WTC11 (cell line): ENCODE results near the gene UBE2L3. TPM values are rescaled to one million over a fixed set of nuclear protein-coding genes. Genes with fewer than 3 reads are reported as not detected.
"Not testable (repeated sequence)": the region's sequence is repeated elsewhere in the genome, so short reads cannot be mapped to it uniquely, and the experiment has no call there.

Experiments
- ATAC-seq: fragments of 200-7000 bp; cut with Tn5 transposase; 2 replicates; pipeline ENCODE4 v1.10.0; 2021; ENCODE audit warnings: mild to moderate bottlenecking, moderate library complexity
- CTCF ChIA-PET: fragments of 300-600 bp; sonication (Branson Sonifier 250); formaldehyde crosslinking; loops from one replicate; lab custom pipeline; 2021; ENCODE audit warnings: antibody characterized with exemption; lab: Charles Lee
- POLR2A ChIA-PET: fragments of 350-600 bp; sonication (Branson Sonifier 250); formaldehyde crosslinking; loops from one replicate; lab custom pipeline; 2021; ENCODE audit warnings: antibody characterized with exemption; lab: Charles Lee
- DNase-seq: peaks from one replicate; pipeline ENCODE4 v3.0.0; 2021; ENCODE audit warnings: low spot score
- H3K27ac Mint-ChIP-seq: 2 replicates; pipeline ENCODE4 v1.8.0; 2021; ENCODE audit warnings: mixed read lengths
- H3K27me3 Mint-ChIP-seq: 2 replicates; pipeline ENCODE4 v1.8.0; 2021; ENCODE audit warnings: low read depth, mild to moderate bottlenecking, moderate library complexity, mixed read lengths
- H3K36me3 Mint-ChIP-seq: 2 replicates; pipeline ENCODE4 v1.8.0; 2021; ENCODE audit warnings: mixed read lengths
- H3K4me1 Mint-ChIP-seq: 2 replicates; pipeline ENCODE4 v1.8.0; 2022; ENCODE audit warnings: mixed read lengths
- H3K4me3 Mint-ChIP-seq: 2 replicates; pipeline ENCODE4 v1.8.0; 2021; ENCODE audit warnings: mild to moderate bottlenecking, moderate library complexity, mixed read lengths
- H3K9me3 Mint-ChIP-seq: 2 replicates; pipeline ENCODE4 v1.8.0; 2021; ENCODE audit warnings: mixed read lengths
- ATF6 ChIP-seq: sonication (generic); formaldehyde crosslinking; IDR thresholded peaks from 2 replicates; pipeline ENCODE4 v1.8.1; 2023; ENCODE audit warnings: mild to moderate bottlenecking, missing genetic modification reagents
- CBFB ChIP-seq: sonication (generic); formaldehyde crosslinking; IDR thresholded peaks from 2 replicates; pipeline ENCODE4 v1.8.1; 2022; ENCODE audit warnings: mild to moderate bottlenecking, low read depth, missing genetic modification reagents
- GRHL2 ChIP-seq: fragments of 250-450 bp; sonication (Bioruptor Pico); IDR thresholded peaks from 2 replicates; pipeline ENCODE4 v1.8.0; 2022; ENCODE audit warnings: mild to moderate bottlenecking, moderate library complexity; ENCODE audit not compliant: insufficient replicate concordance, severe bottlenecking
- HMGA2 ChIP-seq: fragments of 250-450 bp; sonication (Bioruptor Pico); IDR thresholded peaks from 2 replicates; pipeline ENCODE4 v1.4.0; 2021; ENCODE audit warnings: mild to moderate bottlenecking, moderate library complexity
- IRF1 ChIP-seq: sonication (generic); formaldehyde crosslinking; IDR thresholded peaks from 2 replicates; pipeline ENCODE4 v1.8.0; 2023; ENCODE audit warnings: missing genetic modification reagents
- NFYB ChIP-seq: sonication (generic); formaldehyde crosslinking; conservative IDR thresholded peaks from 2 replicates; pipeline ENCODE4 v1.8.0; 2022; ENCODE audit warnings: low read depth, missing genetic modification reagents
- OVOL2 ChIP-seq: fragments of 250-450 bp; sonication (Bioruptor Pico); IDR thresholded peaks from 2 replicates; pipeline ENCODE4 v1.9.0; 2021; ENCODE audit warnings: mild to moderate bottlenecking, borderline replicate concordance
- ZMAT4 ChIP-seq: fragments of 250-450 bp; sonication (Bioruptor Pico); IDR thresholded peaks from 2 replicates; pipeline ENCODE4 v1.9.0; 2021; ENCODE audit warnings: mild to moderate bottlenecking
- total RNA-seq: library from RNA; stranded (reverse); gene quantifications from 3 replicates; pipeline ENCODE4 v1.2.3, GENCODE V29; 2021
- TF ChIP-seq, protein P1 (sequence below): sonication (generic); formaldehyde crosslinking; IDR thresholded peaks from 2 replicates; pipeline ENCODE4 v1.8.0; 2022; ENCODE audit warnings: missing genetic modification reagents
- TF ChIP-seq, protein P2 (sequence below): sonication (generic); formaldehyde crosslinking; IDR thresholded peaks from 2 replicates; pipeline ENCODE4 v1.8.1; 2023; ENCODE audit warnings: mild to moderate bottlenecking, missing genetic modification reagents, borderline replicate concordance
- TF ChIP-seq, protein P3 (sequence below): fragments of 200-600 bp; IDR thresholded peaks from 2 replicates; pipeline ENCODE4 v1.8.0; 2022; ENCODE audit warnings: antibody characterized with exemption
- TF ChIP-seq, protein P4 (sequence below): sonication (generic); formaldehyde crosslinking; IDR thresholded peaks from 2 replicates; pipeline ENCODE4 v1.8.1; 2023; ENCODE audit warnings: mild to moderate bottlenecking, moderate library complexity, missing genetic modification reagents

UBE2L3 gene
- total RNA-seq, 1 experiment from 2014 or later: 79.1 TPM

DNA sequence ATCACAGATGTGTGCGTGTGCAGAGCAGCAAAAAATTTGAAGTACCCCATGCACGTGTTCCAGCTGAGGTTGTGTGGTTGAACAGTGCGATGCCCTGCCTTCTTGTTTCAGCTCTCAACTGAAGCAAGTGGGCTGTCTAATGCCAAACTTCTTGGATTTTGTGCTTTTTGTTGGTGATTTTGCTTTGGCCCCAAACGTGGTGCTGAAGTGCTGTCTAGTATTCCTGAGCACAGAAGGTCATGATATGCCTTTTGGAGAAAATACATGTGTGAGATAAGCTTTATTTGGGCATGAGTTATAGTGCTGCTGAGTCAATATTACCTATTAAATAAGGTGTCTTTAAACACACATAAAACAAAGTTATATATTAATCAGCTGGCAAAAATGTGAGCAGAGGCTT is 48.2 kb downstream of the UBE2L3 start:
- TF ChIP-seq, protein P1, sequence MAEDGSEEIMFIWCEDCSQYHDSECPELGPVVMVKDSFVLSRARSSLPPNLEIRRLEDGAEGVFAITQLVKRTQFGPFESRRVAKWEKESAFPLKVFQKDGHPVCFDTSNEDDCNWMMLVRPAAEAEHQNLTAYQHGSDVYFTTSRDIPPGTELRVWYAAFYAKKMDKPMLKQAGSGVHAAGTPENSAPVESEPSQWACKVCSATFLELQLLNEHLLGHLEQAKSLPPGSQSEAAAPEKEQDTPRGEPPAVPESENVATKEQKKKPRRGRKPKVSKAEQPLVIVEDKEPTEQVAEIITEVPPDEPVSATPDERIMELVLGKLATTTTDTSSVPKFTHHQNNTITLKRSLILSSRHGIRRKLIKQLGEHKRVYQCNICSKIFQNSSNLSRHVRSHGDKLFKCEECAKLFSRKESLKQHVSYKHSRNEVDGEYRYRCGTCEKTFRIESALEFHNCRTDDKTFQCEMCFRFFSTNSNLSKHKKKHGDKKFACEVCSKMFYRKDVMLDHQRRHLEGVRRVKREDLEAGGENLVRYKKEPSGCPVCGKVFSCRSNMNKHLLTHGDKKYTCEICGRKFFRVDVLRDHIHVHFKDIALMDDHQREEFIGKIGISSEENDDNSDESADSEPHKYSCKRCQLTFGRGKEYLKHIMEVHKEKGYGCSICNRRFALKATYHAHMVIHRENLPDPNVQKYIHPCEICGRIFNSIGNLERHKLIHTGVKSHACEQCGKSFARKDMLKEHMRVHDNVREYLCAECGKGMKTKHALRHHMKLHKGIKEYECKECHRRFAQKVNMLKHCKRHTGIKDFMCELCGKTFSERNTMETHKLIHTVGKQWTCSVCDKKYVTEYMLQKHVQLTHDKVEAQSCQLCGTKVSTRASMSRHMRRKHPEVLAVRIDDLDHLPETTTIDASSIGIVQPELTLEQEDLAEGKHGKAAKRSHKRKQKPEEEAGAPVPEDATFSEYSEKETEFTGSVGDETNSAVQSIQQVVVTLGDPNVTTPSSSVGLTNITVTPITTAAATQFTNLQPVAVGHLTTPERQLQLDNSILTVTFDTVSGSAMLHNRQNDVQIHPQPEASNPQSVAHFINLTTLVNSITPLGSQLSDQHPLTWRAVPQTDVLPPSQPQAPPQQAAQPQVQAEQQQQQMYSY (CRISPR knock-in tag): no peak
- TF ChIP-seq, protein P2, sequence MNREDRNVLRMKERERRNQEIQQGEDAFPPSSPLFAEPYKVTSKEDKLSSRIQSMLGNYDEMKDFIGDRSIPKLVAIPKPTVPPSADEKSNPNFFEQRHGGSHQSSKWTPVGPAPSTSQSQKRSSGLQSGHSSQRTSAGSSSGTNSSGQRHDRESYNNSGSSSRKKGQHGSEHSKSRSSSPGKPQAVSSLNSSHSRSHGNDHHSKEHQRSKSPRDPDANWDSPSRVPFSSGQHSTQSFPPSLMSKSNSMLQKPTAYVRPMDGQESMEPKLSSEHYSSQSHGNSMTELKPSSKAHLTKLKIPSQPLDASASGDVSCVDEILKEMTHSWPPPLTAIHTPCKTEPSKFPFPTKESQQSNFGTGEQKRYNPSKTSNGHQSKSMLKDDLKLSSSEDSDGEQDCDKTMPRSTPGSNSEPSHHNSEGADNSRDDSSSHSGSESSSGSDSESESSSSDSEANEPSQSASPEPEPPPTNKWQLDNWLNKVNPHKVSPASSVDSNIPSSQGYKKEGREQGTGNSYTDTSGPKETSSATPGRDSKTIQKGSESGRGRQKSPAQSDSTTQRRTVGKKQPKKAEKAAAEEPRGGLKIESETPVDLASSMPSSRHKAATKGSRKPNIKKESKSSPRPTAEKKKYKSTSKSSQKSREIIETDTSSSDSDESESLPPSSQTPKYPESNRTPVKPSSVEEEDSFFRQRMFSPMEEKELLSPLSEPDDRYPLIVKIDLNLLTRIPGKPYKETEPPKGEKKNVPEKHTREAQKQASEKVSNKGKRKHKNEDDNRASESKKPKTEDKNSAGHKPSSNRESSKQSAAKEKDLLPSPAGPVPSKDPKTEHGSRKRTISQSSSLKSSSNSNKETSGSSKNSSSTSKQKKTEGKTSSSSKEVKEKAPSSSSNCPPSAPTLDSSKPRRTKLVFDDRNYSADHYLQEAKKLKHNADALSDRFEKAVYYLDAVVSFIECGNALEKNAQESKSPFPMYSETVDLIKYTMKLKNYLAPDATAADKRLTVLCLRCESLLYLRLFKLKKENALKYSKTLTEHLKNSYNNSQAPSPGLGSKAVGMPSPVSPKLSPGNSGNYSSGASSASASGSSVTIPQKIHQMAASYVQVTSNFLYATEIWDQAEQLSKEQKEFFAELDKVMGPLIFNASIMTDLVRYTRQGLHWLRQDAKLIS (CRISPR knock-in tag): no peak
- TF ChIP-seq, protein P3, sequence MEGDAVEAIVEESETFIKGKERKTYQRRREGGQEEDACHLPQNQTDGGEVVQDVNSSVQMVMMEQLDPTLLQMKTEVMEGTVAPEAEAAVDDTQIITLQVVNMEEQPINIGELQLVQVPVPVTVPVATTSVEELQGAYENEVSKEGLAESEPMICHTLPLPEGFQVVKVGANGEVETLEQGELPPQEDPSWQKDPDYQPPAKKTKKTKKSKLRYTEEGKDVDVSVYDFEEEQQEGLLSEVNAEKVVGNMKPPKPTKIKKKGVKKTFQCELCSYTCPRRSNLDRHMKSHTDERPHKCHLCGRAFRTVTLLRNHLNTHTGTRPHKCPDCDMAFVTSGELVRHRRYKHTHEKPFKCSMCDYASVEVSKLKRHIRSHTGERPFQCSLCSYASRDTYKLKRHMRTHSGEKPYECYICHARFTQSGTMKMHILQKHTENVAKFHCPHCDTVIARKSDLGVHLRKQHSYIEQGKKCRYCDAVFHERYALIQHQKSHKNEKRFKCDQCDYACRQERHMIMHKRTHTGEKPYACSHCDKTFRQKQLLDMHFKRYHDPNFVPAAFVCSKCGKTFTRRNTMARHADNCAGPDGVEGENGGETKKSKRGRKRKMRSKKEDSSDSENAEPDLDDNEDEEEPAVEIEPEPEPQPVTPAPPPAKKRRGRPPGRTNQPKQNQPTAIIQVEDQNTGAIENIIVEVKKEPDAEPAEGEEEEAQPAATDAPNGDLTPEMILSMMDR: no peak
- TF ChIP-seq GRHL2 (CRISPR knock-in tag) (no peak), NFYB (CRISPR knock-in tag) (no peak), CBFB (CRISPR knock-in tag) (no peak), IRF1 (CRISPR knock-in tag) (no peak), ATF6 (CRISPR knock-in tag) (no peak), OVOL2 (no peak), ZMAT4 (CRISPR knock-in tag) (no peak), HMGA2 (CRISPR knock-in tag) (no peak)
- TF ChIP-seq, protein P4, sequence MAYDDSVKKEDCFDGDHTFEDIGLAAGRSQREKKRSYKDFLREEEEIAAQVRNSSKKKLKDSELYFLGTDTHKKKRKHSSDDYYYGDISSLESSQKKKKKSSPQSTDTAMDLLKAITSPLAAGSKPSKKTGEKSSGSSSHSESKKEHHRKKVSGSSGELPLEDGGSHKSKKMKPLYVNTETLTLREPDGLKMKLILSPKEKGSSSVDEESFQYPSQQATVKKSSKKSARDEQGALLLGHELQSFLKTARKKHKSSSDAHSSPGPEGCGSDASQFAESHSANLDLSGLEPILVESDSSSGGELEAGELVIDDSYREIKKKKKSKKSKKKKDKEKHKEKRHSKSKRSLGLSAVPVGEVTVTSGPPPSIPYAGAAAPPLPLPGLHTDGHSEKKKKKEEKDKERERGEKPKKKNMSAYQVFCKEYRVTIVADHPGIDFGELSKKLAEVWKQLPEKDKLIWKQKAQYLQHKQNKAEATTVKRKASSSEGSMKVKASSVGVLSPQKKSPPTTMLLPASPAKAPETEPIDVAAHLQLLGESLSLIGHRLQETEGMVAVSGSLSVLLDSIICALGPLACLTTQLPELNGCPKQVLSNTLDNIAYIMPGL (CRISPR knock-in tag): no peak
- H3K36me3 Mint-ChIP-seq: peaks cover 38% of the 10 kb centered on the region
- no peaks in the 10 kb centered on the region for H3K27me3 Mint-ChIP-seq
- CTCF ChIA-PET: interaction anchor here (0.6 to 4.0 kb wide), 3 partner anchors 13 to 29 kb away, joined by 4 to 20 read pairs (median 20); partner anchors contain the start of genes SDF2L1 and YDJC
- H3K27ac Mint-ChIP-seq: no peak overlapping the region
- no peak for ATAC-seq
- 0 out of 2 replicates have a peak, but pooled peaks cover 4% of the 10 kb centered on the region for H3K4me1 Mint-ChIP-seq
- DNase-seq: no peak
- H3K9me3 Mint-ChIP-seq: no peaks in the 10 kb centered on the region
- H3K4me3 Mint-ChIP-seq: no peak overlapping the region
- POLR2A ChIA-PET: no interaction called here

GRCh38 chr22:21617337-21617736 is 49.8 kb downstream of the UBE2L3 start:
- H3K4me3 Mint-ChIP-seq, H3K9me3 Mint-ChIP-seq, H3K4me1 Mint-ChIP-seq, DNase-seq, H3K27ac Mint-ChIP-seq, ATAC-seq, H3K27me3 Mint-ChIP-seq, POLR2A ChIA-PET: not testable (repeated sequence)
- CTCF ChIA-PET: interaction anchor here (0.7 to 4.0 kb wide), 4 partner anchors 12 to 30 kb away, joined by 3 to 20 read pairs (median 12); partner anchors contain the start of genes SDF2L1 and YDJC
- H3K36me3 Mint-ChIP-seq: peaks cover 26% of the 10 kb centered on the region
